Pancreas (tissue), 10 donors: Measurements from ENCODE around the gene ARL15. TPM values are rescaled to one million over a fixed set of nuclear protein-coding genes. Genes with fewer than 3 reads are reported as not detected.

Source experiments
- ATAC-seq, 4 donors: fragments of 200-7000 bp; cut with Tn5 transposase; one replicate each; pipeline versions ENCODE4 v1.8.0 to v1.9.1; 2020; ENCODE audit warnings: mild to moderate bottlenecking in 4 of 4, moderate library complexity in 4 of 4
- DNase-seq, 6 donors: peaks; one replicate each; pipeline ENCODE4 v3.0.0-alpha.2; 2020
- FAIRE-seq: peaks from 2 replicates; lab custom pipeline; 2012; peaks lifted over from hg19 to GRCh38; lab: Jason Lieb, UNC
- H3K27ac ChIP-seq, 4 donors: fragments of 200-600 bp; sonication (generic); 1 replicate in 3 of 4; 2 replicates in 1 of 4; pipeline versions ENCODE4 v1.5.0 to v1.8.0; 2020
- H3K27me3 ChIP-seq, 4 donors: fragments of 200-600 bp; one replicate each; pipeline ENCODE4 v1.8.0; 2021
- H3K36me3 ChIP-seq, 3 donors: fragments of 200-600 bp; sonication (generic) in 1 of 3; one replicate each; pipeline versions ENCODE4 v1.5.0 to v1.8.0; 2020 to 2021
- H3K4me1 ChIP-seq, 3 donors: fragments of 200-600 bp; one replicate each; pipeline ENCODE4 v1.8.0; 2021
- H3K4me3 ChIP-seq, 4 donors: fragments of 200-600 bp; sonication (generic) in 2 of 4; one replicate each; pipeline versions ENCODE4 v1.5.0 to v1.8.0; 2020 to 2021
- H3K9me3 ChIP-seq, 4 donors: fragments of 200-600 bp; one replicate each; pipeline ENCODE4 v1.8.0; 2021
- CTCF ChIP-seq, 4 donors: fragments of 200-600 bp; sonication (generic) in 3 of 4; IDR thresholded peaks; one replicate each; pipeline versions ENCODE4 v1.5.0 to v1.8.0; 2021; ENCODE audit warnings: antibody characterized with exemption in 4 of 4
- WGBS, 2 donors: extraction: QIAGEN DNeasy Blood & Tissue Kit; methylation state at CpG; one replicate each; pipeline ENCODE4 v1.1.7; 2013; 5-methylcytosine and 5-hydroxymethylcytosine counted together
- intact Hi-C, 3 donors: fragments of 100-400 bp; cut with DNase I; formaldehyde crosslinking; loops; one replicate each; pipeline versions ENCODE4 v1.11.1 to v1.14.2; 2022
- polyA plus RNA-seq, 2 donors: library from polyadenylated mRNA; stranded (reverse); fragments of 200-250 nt; gene quantifications; one replicate each; pipeline ENCODE4 v1.2.3, GENCODE V29; 2013
- total RNA-seq, 6 donors: library from RNA; stranded (reverse); fragmentation: NEBNext Ultra II Directional in 4 of 6; extraction: Animal tissue kit (Norgen Biotek cat#: 25700) in 4 of 6; gene quantifications; one replicate each; pipeline versions ENCODE4 v1.2.1 to v1.2.4, GENCODE V29; 2021 to 2023
- donor health status: healthy with polysubstance abuse.
- donor health status: DM: no; HTN: no; CAD: no; lungs with moderate emphysema.
- donor health status: DM: no; HTN: no; CAD: no.
- donor health status: control.
- donor health status: control.
- donor health status: Bipolar disorder and iron deficiency.
- donor health status: DM: yes; HTN: yes; CAD: no.
- donor health status: DM: no; HTN: no; CAD: no.
- donor health status: DM: no; HTN: no; CAD: no.
- donor health status: DM: yes; HTN: yes; CAD: no.

Gene ARL15
- total and polyA plus RNA-seq, 8 donors = 3.9 to 14.0 (median 6.7) TPM

DNA sequence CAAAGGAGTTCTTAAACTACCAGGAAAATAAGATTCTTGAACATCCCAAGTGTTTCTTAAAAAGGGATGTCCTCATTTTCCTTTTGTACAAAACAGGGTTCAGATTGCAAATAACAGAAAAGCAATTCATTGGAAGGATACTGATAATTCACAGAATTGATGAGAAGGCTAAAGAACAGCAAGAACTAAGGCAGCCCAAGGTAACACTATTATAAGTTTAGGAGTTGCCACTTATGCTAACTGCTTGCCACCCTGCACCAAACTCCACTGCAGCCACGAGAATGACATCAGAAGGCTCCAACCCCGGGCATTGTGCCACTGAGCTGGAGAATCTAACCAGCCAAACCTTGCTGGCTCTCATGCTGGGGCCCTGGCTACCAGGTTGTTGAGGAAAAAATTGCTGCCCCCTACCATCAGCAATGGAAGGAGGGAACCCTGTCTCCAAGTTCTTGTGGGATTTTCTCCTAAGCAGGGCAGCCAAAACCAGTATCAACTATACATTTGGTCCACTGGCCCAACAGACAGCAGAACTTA is 123.4 kb downstream of the ARL15 start:
- ATAC-seq = peak in 3 of 4 donors; percentile 37 to 56 (median 51)
- Histone ChIP-seq H3K9me3 (no peaks in the 10 kb centered on the region), H3K36me3 (no peaks in the 10 kb centered on the region), H3K27ac (no peak overlapping the region), H3K27me3 (no peaks in the 10 kb centered on the region), H3K4me1 (peaks cover 0 to 2% (median 0%) of the 10 kb centered on the region in 3 donors), H3K4me3 (no peak overlapping the region)
- no peak for FAIRE-seq
- intact Hi-C loops = no loop called here
- WGBS, 2 donors = 74 to 79% methylated on average over 2 of the region's 2 CpGs
- TF ChIP-seq CTCF (IDR thresholded peaks at IDR 0.05) = no peak
- peak in 3 of 6 donors; percentile 11 to 58 (median 32) for DNase-seq

- no peak for ATAC-seq
- no peak for FAIRE-seq
- Histone ChIP-seq H3K4me1 (peaks cover 0 to 2% (median 0%) of the 10 kb centered on the region in 3 donors), H3K9me3 (no peaks in the 10 kb centered on the region), H3K27ac (no peak overlapping the region), H3K27me3 (no peaks in the 10 kb centered on the region), H3K36me3 (no peaks in the 10 kb centered on the region), H3K4me3 (no peak overlapping the region)
- intact Hi-C loops = no loop called here
- TF ChIP-seq CTCF (IDR thresholded peaks at IDR 0.05) = no peak
- DNase-seq = no peak
- WGBS, 2 donors = 81 to 85% methylated on average over 8 of the region's 8 CpGs
Measured at GRCh38 chr5:54186108-54186507, 124.3 kb downstream of the ARL15 start.

DNA sequence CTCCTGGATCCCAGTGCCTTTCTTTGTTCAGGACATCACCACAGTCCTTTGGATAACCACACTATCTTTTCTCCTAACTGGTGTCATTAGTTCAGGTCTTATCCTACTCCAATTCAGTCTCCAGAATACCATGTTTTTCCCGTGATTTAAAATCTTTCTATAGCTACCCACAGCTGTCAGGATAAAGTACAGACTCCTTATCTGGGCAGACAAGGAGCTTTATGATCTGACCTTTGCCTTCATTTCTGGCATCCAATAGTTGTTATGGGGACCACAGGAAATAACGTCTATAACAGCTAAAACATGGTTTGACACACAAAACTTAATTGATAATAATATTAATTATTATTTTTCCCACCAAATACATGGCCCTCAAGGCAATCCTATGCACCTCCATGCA is 125.6 kb downstream of the ARL15 start:
- Histone ChIP-seq H3K4me1 (peaks cover 0 to 2% (median 0%) of the 10 kb centered on the region in 3 donors), H3K36me3 (no peaks in the 10 kb centered on the region)
- intact Hi-C loops = no loop called here

DNA sequence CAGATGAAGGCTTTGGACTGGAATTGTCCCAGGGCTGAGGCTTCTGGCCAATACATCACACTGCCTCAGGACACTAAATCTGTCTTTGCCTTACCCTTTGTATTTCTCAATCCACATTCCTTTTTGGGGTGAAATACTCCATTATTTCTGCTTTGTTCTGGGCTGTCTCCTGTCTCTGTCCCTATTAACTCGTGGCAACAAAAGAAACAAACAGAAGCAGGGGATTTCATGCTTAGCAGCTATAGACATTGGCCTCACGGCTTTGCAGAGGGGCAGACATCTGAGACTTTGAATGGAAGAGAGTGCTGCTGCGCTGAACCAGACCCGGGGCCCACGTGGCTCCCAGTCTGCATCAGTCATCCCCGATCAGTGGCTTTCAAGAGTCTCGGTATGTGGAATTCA is 129.7 kb downstream of the ARL15 start:
- Histone ChIP-seq H3K4me3 (no peak overlapping the region), H3K27ac (no peak overlapping the region), H3K4me1 (peaks cover 0 to 4% (median 0%) of the 10 kb centered on the region in 3 donors), H3K27me3 (no peaks in the 10 kb centered on the region), H3K36me3 (no peaks in the 10 kb centered on the region), H3K9me3 (no peaks in the 10 kb centered on the region)
- FAIRE-seq (no peak), ATAC-seq (no peak), DNase-seq (no peak)
- TF ChIP-seq CTCF (IDR thresholded peaks at IDR 0.05) = no peak
- intact Hi-C loops = no loop called here
- 82 to 84% methylated on average over 7 of the region's 7 CpGs for WGBS, 2 donors

More for the DNA sequence above, 125.6 kb downstream of the ARL15 start:
- H3K27me3 ChIP-seq = no peaks in the 10 kb centered on the region
- DNase-seq (no peak), FAIRE-seq (no peak), ATAC-seq (no peak)
- 36 to 49% methylated on average over 2 of the region's 2 CpGs for WGBS, 2 donors
- no peaks in the 10 kb centered on the region for H3K9me3 ChIP-seq
- no peak overlapping the region for H3K4me3 ChIP-seq
- TF ChIP-seq CTCF (IDR thresholded peaks at IDR 0.05) = no peak
- no peak overlapping the region for H3K27ac ChIP-seq

- Histone ChIP-seq H3K4me1 (peaks cover 0 to 4% (median 0%) of the 10 kb centered on the region in 3 donors), H3K27ac (no peak overlapping the region), H3K27me3 (no peaks in the 10 kb centered on the region), H3K9me3 (no peaks in the 10 kb centered on the region), H3K4me3 (no peak overlapping the region), H3K36me3 (no peaks in the 10 kb centered on the region)
- FAIRE-seq = no peak
- intact Hi-C loops = no loop called here
- no peak for DNase-seq
- ATAC-seq = no peak
- TF ChIP-seq CTCF (IDR thresholded peaks at IDR 0.05) = no peak
- WGBS, 2 donors = 41 to 48% methylated on average over 4 of the region's 4 CpGs
Measured at GRCh38 chr5:54178991-54179390, 131.4 kb downstream of the ARL15 start.
